ENCODE data around the gene ERN1.

ERN1 gene

DNA sequence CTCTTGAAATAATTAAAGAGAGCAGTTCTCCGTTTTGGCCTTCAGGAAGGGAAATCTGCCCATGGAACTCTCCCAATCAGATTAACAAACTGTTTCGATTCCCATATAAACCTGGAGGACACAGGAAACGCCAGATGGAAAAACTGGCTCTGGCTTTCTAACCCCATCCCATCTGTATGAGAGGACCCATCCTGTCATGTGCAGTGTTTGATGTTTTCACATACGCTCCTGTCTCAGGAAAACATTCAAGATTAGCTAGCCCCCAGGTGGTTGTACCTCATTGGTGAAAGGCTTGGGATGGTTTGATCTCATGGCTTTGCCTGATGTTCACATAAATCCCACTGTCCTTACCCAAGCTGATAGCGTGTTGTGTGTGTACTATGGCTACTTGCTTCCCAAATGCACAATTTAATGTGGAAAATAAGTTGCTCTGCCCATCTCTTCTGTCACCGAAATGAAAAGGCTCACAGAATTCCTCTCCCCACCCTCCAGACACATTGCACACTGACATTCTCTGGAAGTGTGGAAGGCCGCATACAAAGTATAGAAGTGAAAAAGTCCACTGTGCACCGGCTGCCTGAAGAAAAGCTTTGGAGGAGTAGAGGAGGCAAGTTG, 18.2 kb upstream of the ERN1 start:
- TF ChIP-seq, protein P1, sequence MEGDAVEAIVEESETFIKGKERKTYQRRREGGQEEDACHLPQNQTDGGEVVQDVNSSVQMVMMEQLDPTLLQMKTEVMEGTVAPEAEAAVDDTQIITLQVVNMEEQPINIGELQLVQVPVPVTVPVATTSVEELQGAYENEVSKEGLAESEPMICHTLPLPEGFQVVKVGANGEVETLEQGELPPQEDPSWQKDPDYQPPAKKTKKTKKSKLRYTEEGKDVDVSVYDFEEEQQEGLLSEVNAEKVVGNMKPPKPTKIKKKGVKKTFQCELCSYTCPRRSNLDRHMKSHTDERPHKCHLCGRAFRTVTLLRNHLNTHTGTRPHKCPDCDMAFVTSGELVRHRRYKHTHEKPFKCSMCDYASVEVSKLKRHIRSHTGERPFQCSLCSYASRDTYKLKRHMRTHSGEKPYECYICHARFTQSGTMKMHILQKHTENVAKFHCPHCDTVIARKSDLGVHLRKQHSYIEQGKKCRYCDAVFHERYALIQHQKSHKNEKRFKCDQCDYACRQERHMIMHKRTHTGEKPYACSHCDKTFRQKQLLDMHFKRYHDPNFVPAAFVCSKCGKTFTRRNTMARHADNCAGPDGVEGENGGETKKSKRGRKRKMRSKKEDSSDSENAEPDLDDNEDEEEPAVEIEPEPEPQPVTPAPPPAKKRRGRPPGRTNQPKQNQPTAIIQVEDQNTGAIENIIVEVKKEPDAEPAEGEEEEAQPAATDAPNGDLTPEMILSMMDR (IDR thresholded peaks at IDR 0.05; ENCODE audit: low read length, missing control alignments), result no peak
- DNase-seq (ENCODE audit: low read depth), result peak; percentile 58
- H3K4me3 ChIP-seq (replicated peaks; ENCODE audit: low read depth, low read length), result no peak overlapping the region

GRCh38 chr17:64147110-64148016, 17.4 kb upstream of the ERN1 start:
- TF ChIP-seq, protein P1 (IDR thresholded peaks at IDR 0.05; ENCODE audit: low read length, missing control alignments), result no peak
- DNase-seq (ENCODE audit: low read depth), result peak; percentile 42
- peak overlapping the region; percentile 72 for H3K4me3 ChIP-seq (replicated peaks; ENCODE audit: low read depth, low read length)

GRCh38 chr17:64146418-64147109, 16.6 kb upstream of the ERN1 start:
- peak; percentile 77 for DNase-seq (ENCODE audit: low read depth)
- TF ChIP-seq, protein P1 (IDR thresholded peaks at IDR 0.05; ENCODE audit: low read length, missing control alignments), result no peak
- H3K4me3 ChIP-seq (replicated peaks; ENCODE audit: low read depth, low read length), result peak overlapping the region; percentile 72

GRCh38 chr17:64145751-64146417, 15.9 kb upstream of the ERN1 start:
- TF ChIP-seq, protein P1 (IDR thresholded peaks at IDR 0.05; ENCODE audit: low read length, missing control alignments), result no peak
- H3K4me3 ChIP-seq (replicated peaks; ENCODE audit: low read depth, low read length), result peak overlapping the region; percentile 72
- DNase-seq (ENCODE audit: low read depth), result peak; percentile 100

DNA sequence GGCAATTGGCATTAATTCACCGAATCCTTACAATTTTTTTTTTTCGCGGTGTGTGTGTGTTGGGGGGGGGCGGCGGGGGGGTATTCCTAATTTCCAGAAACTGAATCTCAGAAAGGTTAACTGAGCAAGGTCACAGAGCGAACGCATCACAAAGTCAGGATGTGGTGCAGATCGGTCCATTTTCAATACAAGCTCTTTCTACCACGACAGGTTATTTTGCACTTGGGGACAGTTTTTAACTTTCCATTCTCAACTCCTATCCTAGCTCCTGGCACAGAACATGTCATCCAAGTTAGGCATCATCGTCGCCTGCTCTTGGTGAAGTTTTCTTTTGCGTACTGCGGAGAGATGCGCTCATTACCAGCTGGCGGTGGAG, 15.4 kb upstream of the ERN1 start:
- no peak for DNase-seq (ENCODE audit: low read depth)
- peak overlapping the region; percentile 72 for H3K4me3 ChIP-seq (replicated peaks; ENCODE audit: low read depth, low read length)
- TF ChIP-seq, protein P1 (IDR thresholded peaks at IDR 0.05; ENCODE audit: low read length, missing control alignments), result no peak

- no peak overlapping the region for H3K4me3 ChIP-seq (replicated peaks; ENCODE audit: low read depth, low read length)
- no peak for DNase-seq (ENCODE audit: low read depth)
- TF ChIP-seq, protein P1 (IDR thresholded peaks at IDR 0.05; ENCODE audit: low read length, missing control alignments), result no peak
Measured at GRCh38 chr17:64139542-64139941, 9.6 kb upstream of the ERN1 start.

Data from fibroblast of pulmonary artery (primary cell).